Vagina (tissue), 2 donors: ENCODE data around the gene ENTREP3. TPM values are rescaled to one million over a fixed set of nuclear protein-coding genes. Genes with fewer than 3 reads are reported as not detected.

ENCODE experiments used
- DNase-seq, 2 donors: peaks; one replicate each; pipeline ENCODE4 v3.0.0-alpha.2; 2017; ENCODE audit errors: extremely low spot score in 2 of 2
- H3K27ac ChIP-seq: fragments of 200-600 bp; sonication (generic); one replicate; pipeline ENCODE4 v1.5.1; 2019
- H3K27me3 ChIP-seq: fragments of 200-600 bp; sonication (generic); one replicate; pipeline ENCODE4 v1.5.1; 2019
- H3K36me3 ChIP-seq, 2 donors: fragments of 200-600 bp; sonication (generic); one replicate each; pipeline ENCODE4 v1.5.1; 2017 to 2019
- H3K4me1 ChIP-seq: fragments of 200-600 bp; sonication (generic); one replicate; pipeline ENCODE4 v1.5.1; 2019
- H3K4me3 ChIP-seq, 2 donors: fragments of 200-600 bp; sonication (generic); 1 replicate in 1 of 2; 2 replicates in 1 of 2; pipeline ENCODE4 v1.5.1; 2016 to 2019
- H3K9me3 ChIP-seq: fragments of 200-600 bp; sonication (generic); one replicate; pipeline ENCODE4 v1.5.1; 2019
- CTCF ChIP-seq, 3 experiments: fragments of 450-650 bp in 2 of 3; fragments of 200-600 bp in 1 of 3; sonication (generic) in 1 of 3; IDR thresholded peaks; one replicate each; pipeline ENCODE4 v1.5.1; 2017 to 2019; ENCODE audit warnings: antibody characterized with exemption in 3 of 3, mild to moderate bottlenecking in 2 of 3, moderate library complexity in 2 of 3
- POLR2A ChIP-seq, 2 donors: fragments of 450-650 bp; IDR thresholded peaks; one replicate each; pipeline ENCODE4 v1.6.1; 2017; ENCODE audit warnings: antibody characterized with exemption in 2 of 2, mild to moderate bottlenecking in 2 of 2, moderate library complexity in 2 of 2
- POLR2AphosphoS5 ChIP-seq, 2 donors: sonication (generic); formaldehyde crosslinking; IDR thresholded peaks; one replicate each; pipeline ENCODE4 v1.9.0; 2017; ENCODE audit warnings: antibody characterized with exemption in 2 of 2, mild to moderate bottlenecking in 2 of 2, low read depth in 1 of 2; ENCODE audit not compliant: insufficient read depth in 1 of 2
- intact Hi-C: fragments of 100-400 bp; cut with DNase I; formaldehyde crosslinking; loops from one replicate; pipeline ENCODE4 v1.15.1; 2023
- total RNA-seq: library from RNA; depleted of rRNA; stranded (reverse); fragments of >200 nt; gene quantifications from one replicate; pipeline ENCODE4 v1.2.3, GENCODE V29; 2016

ENTREP3 gene
- total RNA-seq, 1 donor from 2014 or later: 21.1 TPM

GRCh38 chr1:155199792-155200191, 55.5 kb downstream of the ENTREP3 start:
- peaks cover 16% of the 10 kb centered on the region for H3K4me1 ChIP-seq
- intact Hi-C loops: no loop called here
- no peaks in the 10 kb centered on the region for H3K9me3 ChIP-seq
- no peaks in the 10 kb centered on the region for H3K27me3 ChIP-seq
- TF ChIP-seq POLR2A (IDR thresholded peaks at IDR 0.05) (no peak), CTCF (IDR thresholded peaks at IDR 0.05) (no peak), POLR2AphosphoS5 (IDR thresholded peaks at IDR 0.05; ENCODE audit: insufficient read depth in 1 of 2, low read depth in 1 of 2) (no peak)
- H3K4me3 ChIP-seq: no peak overlapping the region
- no peak for DNase-seq
- H3K27ac ChIP-seq: no peak overlapping the region
- peaks cover 0 to 4% of the 10 kb centered on the region in 2 donors for H3K36me3 ChIP-seq

GRCh38 chr1:155198547-155198906, 56.8 kb downstream of the ENTREP3 start:
- no peak overlapping the region for H3K27ac ChIP-seq
- H3K4me3 ChIP-seq: no peak overlapping the region
- TF ChIP-seq CTCF (IDR thresholded peaks at IDR 0.05): no peak
- TF ChIP-seq POLR2A (IDR thresholded peaks at IDR 0.05): no peak
- TF ChIP-seq POLR2AphosphoS5 (IDR thresholded peaks at IDR 0.05; ENCODE audit: insufficient read depth in 1 of 2, low read depth in 1 of 2): no peak
- peaks cover 0 to 4% of the 10 kb centered on the region in 2 donors for H3K36me3 ChIP-seq
- no peak for DNase-seq
- peaks cover 28% of the 10 kb centered on the region for H3K4me1 ChIP-seq
- intact Hi-C loops: no loop called here
- no peaks in the 10 kb centered on the region for H3K27me3 ChIP-seq
- no peaks in the 10 kb centered on the region for H3K9me3 ChIP-seq

GRCh38 chr1:155197901-155198546, 57.3 kb downstream of the ENTREP3 start:
- DNase-seq: no peak
- Histone ChIP-seq H3K36me3 (peaks cover 0 to 4% of the 10 kb centered on the region in 2 donors), H3K4me1 (peaks cover 32% of the 10 kb centered on the region), H3K4me3 (no peak overlapping the region), H3K27ac (no peak overlapping the region), H3K9me3 (no peaks in the 10 kb centered on the region), H3K27me3 (no peaks in the 10 kb centered on the region)
- TF ChIP-seq POLR2A (IDR thresholded peaks at IDR 0.05) (no peak), POLR2AphosphoS5 (IDR thresholded peaks at IDR 0.05; ENCODE audit: insufficient read depth in 1 of 2, low read depth in 1 of 2) (no peak), CTCF (IDR thresholded peaks at IDR 0.05) (no peak)
- intact Hi-C loops: no loop called here

Other genes with a start within 250 kb of the ENTREP3 start
- 7.9 TPM for gene DCST2, start 221.7 kb downstream of the ENTREP3 start, total RNA-seq
- not detected for gene DCST1, start 221.7 kb downstream of the ENTREP3 start, total RNA-seq
- gene ADAM15, start 204.2 kb downstream of the ENTREP3 start, total RNA-seq: 193 TPM
- 13.8 TPM for gene EFNA4, start 191.7 kb downstream of the ENTREP3 start, total RNA-seq
- gene EFNA3, start 176.6 kb downstream of the ENTREP3 start, total RNA-seq: 22.3 TPM
- gene EFNA1, start 127.6 kb downstream of the ENTREP3 start, total RNA-seq: 57.9 TPM
- 11.8 TPM for gene SLC50A1, start 119.6 kb downstream of the ENTREP3 start, total RNA-seq
- 114 TPM for gene DPM3, start 115.0 kb downstream of the ENTREP3 start, total RNA-seq
- gene KRTCAP2, start 82.2 kb downstream of the ENTREP3 start, total RNA-seq: 117 TPM
- gene TRIM46, start 81.6 kb downstream of the ENTREP3 start, total RNA-seq: 2.7 TPM
- gene THBS3, start 47.6 kb downstream of the ENTREP3 start, total RNA-seq: 27.3 TPM
- 29.5 TPM for gene MTX1, start 46.8 kb downstream of the ENTREP3 start, total RNA-seq
- gene SCAMP3, start 6.9 kb upstream of the ENTREP3 start, total RNA-seq: 44.7 TPM
- gene CLK2, start 18.0 kb upstream of the ENTREP3 start, total RNA-seq: 48.1 TPM
- 4.2 TPM for gene HCN3, start 22.0 kb upstream of the ENTREP3 start, total RNA-seq
- not detected for gene PKLR, start 46.0 kb upstream of the ENTREP3 start, total RNA-seq
- gene FDPS, start 53.4 kb upstream of the ENTREP3 start, total RNA-seq: 71.0 TPM
- gene RUSC1, start 65.4 kb upstream of the ENTREP3 start, total RNA-seq: 24.3 TPM